GM12878 (cell line): ENCODE results near the gene STPG4.

Experiments
- MEF2A ChIP-seq: IDR thresholded peaks from 2 replicates; pipeline ENCODE4 v1.6.1; 2011; ENCODE audit warnings: low read depth, mild to moderate bottlenecking, low read length, moderate library complexity; ENCODE audit not compliant: insufficient read depth
- REST ChIP-seq: IDR thresholded peaks from 2 replicates; pipeline ENCODE4 v1.6.1; 2012; ENCODE audit warnings: mild to moderate bottlenecking, low read depth, low read length
- SMC3 ChIP-seq: IDR thresholded peaks from 2 replicates; pipeline ENCODE4 v1.6.1; 2011; ENCODE audit warnings: low read length, improper control_type of control experiment, borderline replicate concordance
- SREBF1 ChIP-seq: IDR thresholded peaks from 2 replicates; pipeline ENCODE4 v1.6.1; 2012; ENCODE audit warnings: mild to moderate bottlenecking, low read length
- SRF ChIP-seq, 2 experiments: IDR thresholded peaks; 2 replicates each; pipeline ENCODE4 v1.6.1; 2011; ENCODE audit warnings: low read depth in 2 of 2, low read length in 2 of 2, mild to moderate bottlenecking in 1 of 2, moderate library complexity in 1 of 2
- USF2 ChIP-seq: IDR thresholded peaks from 2 replicates; pipeline ENCODE4 v1.6.1; 2011; ENCODE audit warnings: low read depth, low read length, improper control_type of control experiment, borderline replicate concordance
- ZBTB4 ChIP-seq: fragments of 450-650 bp; formaldehyde crosslinking; IDR thresholded peaks from 2 replicates; pipeline ENCODE4 v1.4.0; 2022; ENCODE audit warnings: mild to moderate bottlenecking, moderate library complexity
- ZZZ3 ChIP-seq: IDR thresholded peaks from 2 replicates; pipeline ENCODE4 v1.6.1; 2011; ENCODE audit warnings: low read depth; ENCODE audit not compliant: control insufficient read depth, insufficient read length
- TF ChIP-seq, protein P1 (sequence below), 3 experiments: IDR thresholded peaks in 2 of 3; conservative IDR thresholded peaks in 1 of 3; 2 replicates each; pipeline ENCODE4 v1.5.1; 2011; ENCODE audit warnings: low read depth in 3 of 3, low read length in 3 of 3, mild to moderate bottlenecking in 3 of 3, control low read depth in 2 of 3, moderate library complexity in 2 of 3, inconsistent platforms in 1 of 3, mixed read lengths in 1 of 3; ENCODE audit not compliant: control insufficient read depth in 2 of 3, insufficient read depth in 1 of 3; ENCODE audit errors: extremely low read depth in 1 of 3

DNA sequence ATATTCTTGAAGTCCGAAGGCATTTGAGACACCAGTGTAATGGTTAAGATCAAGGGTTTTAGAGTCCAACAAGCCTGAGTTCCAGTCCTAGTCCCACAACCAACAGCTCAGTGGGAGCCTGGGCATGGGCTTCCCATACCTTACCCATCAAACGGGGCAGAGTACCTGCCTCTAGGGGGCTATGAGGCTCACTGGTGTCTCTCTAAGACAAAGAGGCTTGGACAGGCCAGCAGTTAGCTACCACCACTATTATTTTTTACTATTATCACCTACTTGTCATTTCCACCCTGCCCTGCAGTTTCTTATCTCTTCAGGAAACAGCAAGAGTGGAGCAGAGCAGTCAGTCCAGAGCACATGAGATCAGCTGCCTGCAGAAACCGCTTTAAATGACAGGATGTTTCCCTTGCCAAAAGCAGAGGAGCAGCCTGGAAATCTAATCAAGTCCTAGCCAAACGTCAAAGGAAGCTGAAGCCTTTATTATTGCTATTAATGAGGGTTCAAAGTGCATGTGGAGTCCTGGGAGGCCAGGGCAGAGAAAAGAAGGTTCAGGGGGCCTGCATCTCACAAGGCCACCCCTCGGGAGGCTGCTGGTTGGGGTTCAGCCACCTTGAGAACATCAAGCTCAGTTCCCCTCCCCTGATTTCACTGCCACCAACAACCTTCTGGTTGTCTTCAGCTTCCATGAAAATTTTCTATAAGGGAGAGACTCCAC is 66.6 kb downstream of the STPG4 start:
- TF ChIP-seq ZZZ3 (no peak), SREBF1 (no peak), MEF2A (no peak), SRF (IDR thresholded peaks at IDR 0.05; ENCODE audit: low read depth in 2 of 2, low read length in 2 of 2) (no peak), USF2 (no peak), SMC3 (no peak), REST (no peak), ZBTB4 (CRISPR knock-in tag) (no peak)
- TF ChIP-seq, protein P1, sequence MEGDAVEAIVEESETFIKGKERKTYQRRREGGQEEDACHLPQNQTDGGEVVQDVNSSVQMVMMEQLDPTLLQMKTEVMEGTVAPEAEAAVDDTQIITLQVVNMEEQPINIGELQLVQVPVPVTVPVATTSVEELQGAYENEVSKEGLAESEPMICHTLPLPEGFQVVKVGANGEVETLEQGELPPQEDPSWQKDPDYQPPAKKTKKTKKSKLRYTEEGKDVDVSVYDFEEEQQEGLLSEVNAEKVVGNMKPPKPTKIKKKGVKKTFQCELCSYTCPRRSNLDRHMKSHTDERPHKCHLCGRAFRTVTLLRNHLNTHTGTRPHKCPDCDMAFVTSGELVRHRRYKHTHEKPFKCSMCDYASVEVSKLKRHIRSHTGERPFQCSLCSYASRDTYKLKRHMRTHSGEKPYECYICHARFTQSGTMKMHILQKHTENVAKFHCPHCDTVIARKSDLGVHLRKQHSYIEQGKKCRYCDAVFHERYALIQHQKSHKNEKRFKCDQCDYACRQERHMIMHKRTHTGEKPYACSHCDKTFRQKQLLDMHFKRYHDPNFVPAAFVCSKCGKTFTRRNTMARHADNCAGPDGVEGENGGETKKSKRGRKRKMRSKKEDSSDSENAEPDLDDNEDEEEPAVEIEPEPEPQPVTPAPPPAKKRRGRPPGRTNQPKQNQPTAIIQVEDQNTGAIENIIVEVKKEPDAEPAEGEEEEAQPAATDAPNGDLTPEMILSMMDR (IDR thresholded peaks at IDR 0.05 in 2 of 3, conservative IDR thresholded peaks at IDR 0.05 in 1 of 3; ENCODE audit: control insufficient read depth in 2 of 3, extremely low read depth in 1 of 3, insufficient read depth in 1 of 3, low read depth in 3 of 3, low read length in 3 of 3): peak in 2 of 3 experiments; percentile 9 to 16; a peak in 1 of 6 replicates
